Karpas-422 (cell line): ENCODE data around the gene GLYATL1. TPM values are rescaled to one million over a fixed set of nuclear protein-coding genes. Genes with fewer than 3 reads are reported as not detected.
A peak's percentile ranks its signal among the peaks of the same experiment; 100 is the strongest.

ENCODE experiments used
- DNase-seq: peaks from one replicate; pipeline ENCODE4 v3.0.0-alpha.2; 2015
- H2AFZ ChIP-seq: fragments of 200-600 bp; sonication (generic); 2 replicates; pipeline ENCODE4 v1.6.1; 2014; ENCODE audit warnings: antibody characterized with exemption, low read length, mixed read lengths
- H3K27ac ChIP-seq: fragments of 200-600 bp; sonication (generic); 2 replicates; pipeline ENCODE4 v1.5.1; 2014; ENCODE audit warnings: mild to moderate bottlenecking, low read length, moderate library complexity
- H3K27me3 ChIP-seq: fragments of 200-600 bp; sonication (generic); 2 replicates; pipeline ENCODE4 v1.6.1; 2014; ENCODE audit warnings: low read length, mixed read lengths
- H3K36me3 ChIP-seq: fragments of 200-600 bp; sonication (generic); 2 replicates; pipeline ENCODE4 v1.6.1; 2014; ENCODE audit warnings: low read length, mixed read lengths; ENCODE audit not compliant: insufficient read depth
- H3K4me1 ChIP-seq: fragments of 200-600 bp; sonication (generic); 2 replicates; pipeline ENCODE4 v1.6.1; 2014; ENCODE audit warnings: mild to moderate bottlenecking, low read length, mixed read lengths
- H3K4me2 ChIP-seq: fragments of 200-600 bp; sonication (generic); 2 replicates; pipeline ENCODE4 v1.6.1; 2014; ENCODE audit warnings: low read length, low read depth, mild to moderate bottlenecking; ENCODE audit not compliant: poor library complexity, severe bottlenecking
- H3K4me3 ChIP-seq: fragments of 200-600 bp; sonication (generic); 2 replicates; pipeline ENCODE4 v1.5.1; 2014; ENCODE audit warnings: mild to moderate bottlenecking, antibody characterized with exemption, low read length, mixed read lengths
- H3K79me2 ChIP-seq: fragments of 200-600 bp; sonication (generic); 2 replicates; pipeline ENCODE4 v1.6.1; 2014; ENCODE audit warnings: mild to moderate bottlenecking, low read length, mixed read lengths
- H3K9ac ChIP-seq: fragments of 200-600 bp; sonication (generic); 2 replicates; pipeline ENCODE4 v1.6.0; 2014; ENCODE audit warnings: low read length
- H3K9me2 ChIP-seq: fragments of 200-600 bp; sonication (generic), shearing (Covaris generic); replicated peaks from 2 replicates; pipeline ENCODE4 v1.6.0; 2014; ENCODE audit warnings: mild to moderate bottlenecking, low read length, moderate library complexity; ENCODE audit not compliant: insufficient read depth
- H3K9me3 ChIP-seq: fragments of 300-700, 200-600 bp; sonication (generic); 2 replicates; pipeline ENCODE4 v1.6.1; 2014; ENCODE audit warnings: low read length, mixed read lengths
- H4K20me1 ChIP-seq: fragments of 200-600 bp; sonication (generic); 2 replicates; pipeline ENCODE4 v1.6.1; 2014; ENCODE audit warnings: mild to moderate bottlenecking, antibody characterized with exemption, low read length, low read depth; ENCODE audit not compliant: insufficient read depth
- total RNA-seq: library from RNA; depleted of rRNA; stranded (reverse); fragments of >200 nt; shearing (Covaris generic); gene quantifications from 2 replicates; pipeline ENCODE4 v1.2.3, GENCODE V29; 2014; ENCODE audit warnings: low replicate concordance

The GLYATL1 gene
- total RNA-seq, 1 experiment from 2014 or later, result not detected

GRCh38 chr11:58957922-58958321 is 18.6 kb downstream of the GLYATL1 start:
- Histone ChIP-seq H4K20me1 (no peaks in the 10 kb centered on the region), H3K4me3 (no peak overlapping the region), H3K9me3 (no peaks in the 10 kb centered on the region), H3K27ac (no peak overlapping the region), H3K36me3 (no peaks in the 10 kb centered on the region), H3K9ac (no peak overlapping the region), H3K79me2 (no peaks in the 10 kb centered on the region), H3K4me2 (peak overlapping the region; percentile 0), H3K4me1 (no peaks in the 10 kb centered on the region), H3K9me2 (no peaks in the 10 kb centered on the region), H3K27me3 (no peaks in the 10 kb centered on the region), H2AFZ (no peak overlapping the region)
- no peak for DNase-seq

GRCh38 chr11:58958500-58958899 is 19.2 kb downstream of the GLYATL1 start:
- H3K27me3 ChIP-seq, result no peaks in the 10 kb centered on the region
- H3K9me3 ChIP-seq, result no peaks in the 10 kb centered on the region
- no peak overlapping the region for H3K4me3 ChIP-seq
- no peak overlapping the region for H3K4me2 ChIP-seq
- no peaks in the 10 kb centered on the region for H4K20me1 ChIP-seq
- no peak overlapping the region for H3K27ac ChIP-seq
- H3K4me1 ChIP-seq, result no peaks in the 10 kb centered on the region
- H3K79me2 ChIP-seq, result no peaks in the 10 kb centered on the region
- no peak overlapping the region for H2AFZ ChIP-seq
- DNase-seq, result peak; percentile 83
- no peaks in the 10 kb centered on the region for H3K9me2 ChIP-seq
- H3K9ac ChIP-seq, result no peak overlapping the region
- no peaks in the 10 kb centered on the region for H3K36me3 ChIP-seq

GRCh38 chr11:58963551-58964104 is 24.3 kb downstream of the GLYATL1 start:
- Histone ChIP-seq H3K27ac (no peak overlapping the region), H3K27me3 (no peaks in the 10 kb centered on the region), H3K9me2 (no peaks in the 10 kb centered on the region), H3K4me1 (no peaks in the 10 kb centered on the region), H3K36me3 (no peaks in the 10 kb centered on the region), H3K9me3 (no peaks in the 10 kb centered on the region), H3K4me2 (no peak overlapping the region), H3K4me3 (no peak overlapping the region), H4K20me1 (no peaks in the 10 kb centered on the region), H3K79me2 (no peaks in the 10 kb centered on the region), H2AFZ (no peak overlapping the region), H3K9ac (no peak overlapping the region)
- DNase-seq, result no peak

- H3K9me2 ChIP-seq, result no peaks in the 10 kb centered on the region
- H3K4me1 ChIP-seq, result no peaks in the 10 kb centered on the region; the same call in 1 of the 2 replicates
- no peaks in the 10 kb centered on the region for H3K79me2 ChIP-seq
- no peak for DNase-seq
- no peak overlapping the region for H3K27ac ChIP-seq
- no peak overlapping the region for H3K4me3 ChIP-seq
- no peaks in the 10 kb centered on the region for H3K27me3 ChIP-seq
- H3K4me2 ChIP-seq, result no peak overlapping the region
- no peak overlapping the region for H3K9ac ChIP-seq
- no peaks in the 10 kb centered on the region for H3K36me3 ChIP-seq
- no peaks in the 10 kb centered on the region for H4K20me1 ChIP-seq
- H2AFZ ChIP-seq, result no peak overlapping the region
- no peaks in the 10 kb centered on the region for H3K9me3 ChIP-seq
Measured at GRCh38 chr11:58965246-58965985, 26.1 kb downstream of the GLYATL1 start.

GRCh38 chr11:58968251-58968711 is 29.0 kb downstream of the GLYATL1 start:
- Histone ChIP-seq H3K79me2 (no peaks in the 10 kb centered on the region), H3K4me3 (no peak overlapping the region), H3K9ac (no peak overlapping the region), H3K4me2 (no peak overlapping the region), H3K27me3 (no peaks in the 10 kb centered on the region), H3K36me3 (no peaks in the 10 kb centered on the region), H3K27ac (no peak overlapping the region), H4K20me1 (no peaks in the 10 kb centered on the region), H2AFZ (no peak overlapping the region), H3K9me2 (no peaks in the 10 kb centered on the region), H3K9me3 (no peaks in the 10 kb centered on the region), H3K4me1 (no peaks in the 10 kb centered on the region; the same call in 1 of the 2 replicates)
- no peak for DNase-seq

- Histone ChIP-seq H4K20me1 (no peaks in the 10 kb centered on the region), H3K4me3 (no peak overlapping the region), H3K36me3 (no peaks in the 10 kb centered on the region), H3K4me2 (no peak overlapping the region), H3K9me3 (no peaks in the 10 kb centered on the region), H3K27me3 (no peaks in the 10 kb centered on the region), H3K9me2 (no peaks in the 10 kb centered on the region), H3K27ac (no peak overlapping the region), H3K4me1 (peaks cover 7% of the 10 kb centered on the region), H2AFZ (no peak overlapping the region), H3K79me2 (no peaks in the 10 kb centered on the region), H3K9ac (no peak overlapping the region)
- DNase-seq, result no peak
Measured at GRCh38 chr11:58977470-58977869, 38.2 kb downstream of the GLYATL1 start.

- no peak for DNase-seq
- H3K9me2 ChIP-seq, result no peaks in the 10 kb centered on the region
Measured at GRCh38 chr11:58979222-58979621, 39.9 kb downstream of the GLYATL1 start.

GRCh38 chr11:58980159-58980843 is 41.0 kb downstream of the GLYATL1 start:
- H3K4me1 ChIP-seq, result peaks cover 7% of the 10 kb centered on the region
- no peak overlapping the region for H3K9ac ChIP-seq
- H2AFZ ChIP-seq, result no peak overlapping the region
- H4K20me1 ChIP-seq, result no peaks in the 10 kb centered on the region
- no peak overlapping the region for H3K27ac ChIP-seq
- no peaks in the 10 kb centered on the region for H3K79me2 ChIP-seq
- H3K4me3 ChIP-seq, result no peak overlapping the region
- no peaks in the 10 kb centered on the region for H3K36me3 ChIP-seq
- H3K4me2 ChIP-seq, result no peak overlapping the region
- no peaks in the 10 kb centered on the region for H3K9me3 ChIP-seq
- no peaks in the 10 kb centered on the region for H3K9me2 ChIP-seq
- no peaks in the 10 kb centered on the region for H3K27me3 ChIP-seq
- peak; percentile 44 for DNase-seq

More at GRCh38 chr11:58979222-58979621, 39.9 kb downstream of the GLYATL1 start:
- no peaks in the 10 kb centered on the region for H4K20me1 ChIP-seq
- H2AFZ ChIP-seq, result no peak overlapping the region
- H3K36me3 ChIP-seq, result no peaks in the 10 kb centered on the region
- H3K27me3 ChIP-seq, result no peaks in the 10 kb centered on the region
- H3K4me1 ChIP-seq, result peaks cover 7% of the 10 kb centered on the region
- no peak overlapping the region for H3K27ac ChIP-seq
- no peaks in the 10 kb centered on the region for H3K9me3 ChIP-seq
- H3K9ac ChIP-seq, result no peak overlapping the region
- no peak overlapping the region for H3K4me3 ChIP-seq
- no peak overlapping the region for H3K4me2 ChIP-seq
- H3K79me2 ChIP-seq, result no peaks in the 10 kb centered on the region
